Neural crest cell (in vitro differentiated cells): ENCODE data around the gene IPCEF1. TPM values are rescaled to one million over a fixed set of nuclear protein-coding genes. Genes with fewer than 3 reads are reported as not detected.

Experiments
- DNase-seq: peaks from one replicate; pipeline ENCODE4 v3.0.0; 2021; ENCODE audit warnings: low read depth, mixed read lengths, low spot score
- H3K27ac Mint-ChIP-seq: one replicate; pipeline ENCODE4 v1.8.0; 2021; ENCODE audit warnings: mild to moderate bottlenecking, mixed read lengths; ENCODE audit not compliant: unreplicated experiment
- H3K27me3 Mint-ChIP-seq: 2 replicates; pipeline ENCODE4 v1.8.0; 2021; ENCODE audit warnings: low read depth, mild to moderate bottlenecking, mixed read lengths
- H3K36me3 Mint-ChIP-seq: 2 replicates; pipeline ENCODE4 v1.8.0; 2021; ENCODE audit warnings: low read depth, mild to moderate bottlenecking, mixed read lengths
- H3K4me1 Mint-ChIP-seq: 2 replicates; pipeline ENCODE4 v1.8.0; 2021; ENCODE audit warnings: mixed read lengths
- H3K4me3 Mint-ChIP-seq: one replicate; pipeline ENCODE4 v1.8.0; 2021; ENCODE audit warnings: mild to moderate bottlenecking, mixed read lengths
- H3K9me3 Mint-ChIP-seq: 2 replicates; pipeline ENCODE4 v1.8.0; 2021; ENCODE audit warnings: mixed read lengths
- CTCF ChIP-seq: fragments of 200-600 bp; sonication (generic); conservative IDR thresholded peaks from 2 replicates; pipeline ENCODE4 v1.5.0; 2021; ENCODE audit warnings: antibody characterized with exemption, mild to moderate bottlenecking
- total RNA-seq: library from RNA; stranded (reverse); gene quantifications from 2 replicates; pipeline ENCODE4 v1.2.1, GENCODE V29; 2021

Gene IPCEF1
- total RNA-seq, 1 donor from 2014 or later, result 0.28 TPM

GRCh38 chr6:154125421-154125820 is 231.2 kb downstream of the IPCEF1 start:
- Mint-ChIP-seq H3K36me3 (no peaks in the 10 kb centered on the region), H3K27ac (no peak overlapping the region), H3K9me3 (peaks cover 7% of the 10 kb centered on the region), H3K27me3 (no peaks in the 10 kb centered on the region), H3K4me1 (peaks cover 52% of the 10 kb centered on the region), H3K4me3 (no peak overlapping the region)
- no peak for DNase-seq
- no peak for TF ChIP-seq CTCF

- Mint-ChIP-seq H3K4me1 (peaks cover 43% of the 10 kb centered on the region), H3K9me3 (peaks cover 7% of the 10 kb centered on the region), H3K27me3 (no peaks in the 10 kb centered on the region), H3K36me3 (no peaks in the 10 kb centered on the region), H3K27ac (peak overlapping the region; percentile 54), H3K4me3 (peak overlapping the region; percentile 5)
- TF ChIP-seq CTCF, result no peak
- no peak for DNase-seq
Measured at GRCh38 chr6:154123155-154123956, 233.2 kb downstream of the IPCEF1 start.

- no peak for TF ChIP-seq CTCF
- no peaks in the 10 kb centered on the region for H3K27me3 Mint-ChIP-seq
- H3K27ac Mint-ChIP-seq, result peak overlapping the region; percentile 9
- H3K9me3 Mint-ChIP-seq, result peaks cover 7% of the 10 kb centered on the region
- H3K36me3 Mint-ChIP-seq, result no peaks in the 10 kb centered on the region
- peak overlapping the region; percentile 5 for H3K4me3 Mint-ChIP-seq
- no peak for DNase-seq
- H3K4me1 Mint-ChIP-seq, result peaks cover 33% of the 10 kb centered on the region
Measured at GRCh38 chr6:154122195-154122925, 234.2 kb downstream of the IPCEF1 start.

- Mint-ChIP-seq H3K27me3 (no peaks in the 10 kb centered on the region), H3K27ac (no peak overlapping the region), H3K36me3 (no peaks in the 10 kb centered on the region), H3K4me3 (no peak overlapping the region), H3K4me1 (peaks cover 10% of the 10 kb centered on the region), H3K9me3 (peaks cover 9% of the 10 kb centered on the region)
- no peak for DNase-seq
- TF ChIP-seq CTCF, result no peak
Measured at GRCh38 chr6:154117485-154117884, 239.1 kb downstream of the IPCEF1 start.

- no peak for TF ChIP-seq CTCF
- Mint-ChIP-seq H3K4me1 (no peaks in the 10 kb centered on the region), H3K27ac (no peak overlapping the region)
Measured at GRCh38 chr6:154113392-154113791, 243.2 kb downstream of the IPCEF1 start.

More at GRCh38 chr6:154113392-154113791, 243.2 kb downstream of the IPCEF1 start:
- peaks cover 12% of the 10 kb centered on the region for H3K9me3 Mint-ChIP-seq
- H3K36me3 Mint-ChIP-seq, result no peaks in the 10 kb centered on the region
- no peaks in the 10 kb centered on the region for H3K27me3 Mint-ChIP-seq
- DNase-seq, result no peak
- no peak overlapping the region for H3K4me3 Mint-ChIP-seq
